Endothelial cell of umbilical vein (primary cell): Measurements from ENCODE around the gene PIRT.

ENCODE experiments used
- CTCF ChIP-seq, 2 donors: IDR thresholded peaks; 1 replicate in 1 of 2; 2 replicates in 1 of 2; pipeline ENCODE4 v1.5.1; 2011; ENCODE audit warnings: low read length in 2 of 2, mild to moderate bottlenecking in 2 of 2, moderate library complexity in 2 of 2, control low read depth in 1 of 2, inconsistent platforms in 1 of 2, low read depth in 1 of 2; ENCODE audit not compliant: insufficient read depth in 1 of 2; ENCODE audit errors: extremely low read depth in 1 of 2
- EZH2 ChIP-seq: IDR thresholded peaks from 2 replicates; pipeline ENCODE4 v1.6.1; 2012; ENCODE audit warnings: borderline replicate concordance, low read depth, mild to moderate bottlenecking, moderate library complexity, low read length, inconsistent platforms; ENCODE audit not compliant: severe bottlenecking
- FOS ChIP-seq: IDR thresholded peaks from 2 replicates; pipeline ENCODE4 v1.6.1; 2011; ENCODE audit warnings: mild to moderate bottlenecking, low read length, moderate library complexity, borderline replicate concordance; ENCODE audit not compliant: insufficient read depth
- GATA2 ChIP-seq: IDR thresholded peaks from 2 replicates; pipeline ENCODE4 v1.7.0; 2011; ENCODE audit warnings: low read depth, mild to moderate bottlenecking, moderate library complexity, mixed read lengths, low read length; ENCODE audit not compliant: insufficient read length, insufficient read depth
- JUN ChIP-seq: IDR thresholded peaks from 2 replicates; pipeline ENCODE4 v1.6.1; 2011; ENCODE audit warnings: borderline replicate concordance, low read depth; ENCODE audit not compliant: insufficient read length, insufficient read depth
- MAX ChIP-seq: IDR thresholded peaks from 2 replicates; pipeline ENCODE4 v1.6.1; 2011; ENCODE audit not compliant: insufficient read depth, insufficient read length
- MYC ChIP-seq: IDR thresholded peaks from one replicate; pipeline ENCODE4 v1.6.1; 2011; ENCODE audit warnings: mild to moderate bottlenecking, low read depth, low read length
- POLR2A ChIP-seq: IDR thresholded peaks from 2 replicates; pipeline ENCODE4 v1.6.1; 2012; ENCODE audit warnings: low read depth, mild to moderate bottlenecking, control low read depth, low read length
- POLR2AphosphoS5 ChIP-seq: IDR thresholded peaks from 2 replicates; pipeline ENCODE4 v1.6.1; 2012; ENCODE audit warnings: low read depth, mild to moderate bottlenecking, control low read depth, low read length, moderate library complexity; ENCODE audit not compliant: insufficient read depth

GRCh38 chr17:10824874-10825273, 13.0 kb downstream of the PIRT start:
- TF ChIP-seq FOS (no peak), CTCF (IDR thresholded peaks at IDR 0.05; ENCODE audit: extremely low read depth in 1 of 2, insufficient read depth in 1 of 2, low read depth in 1 of 2, low read length in 2 of 2) (no peak), POLR2AphosphoS5 (no peak), POLR2A (no peak), JUN (no peak), MYC (no peak), EZH2 (no peak), MAX (no peak), GATA2 (no peak)
